RWPE2 (cell line): Measurements from ENCODE around the gene COTL1.
A peak's percentile ranks its signal among the peaks of the same experiment; 100 is the strongest.

Experiments
- ATAC-seq: fragments of 200-7000 bp; cut with Tn5 transposase; 3 replicates; pipeline ENCODE4 v1.9.1; 2021; ENCODE audit warnings: low read depth
- DNase-seq: peaks from one replicate; pipeline ENCODE4 v3.0.0-alpha.2; 2020; ENCODE audit warnings: low spot score
- H3K27ac ChIP-seq: fragments of 450-650 bp; 2 replicates; pipeline ENCODE4 v1.5.1; 2017; ENCODE audit warnings: mild to moderate bottlenecking; ENCODE audit not compliant: poor library complexity, severe bottlenecking
- H3K27me3 ChIP-seq: fragments of 250-450 bp; sonication (Bioruptor Pico); 2 replicates; pipeline ENCODE4 v1.5.1; 2021; ENCODE audit warnings: mild to moderate bottlenecking, moderate library complexity; ENCODE audit not compliant: insufficient read depth, poor library complexity, severe bottlenecking
- H3K36me3 ChIP-seq: fragments of 250-450 bp; sonication (Bioruptor Pico); 2 replicates; pipeline ENCODE4 v1.5.1; 2020; ENCODE audit warnings: low read depth, mild to moderate bottlenecking, moderate library complexity
- H3K4me1 ChIP-seq: fragments of 250-450 bp; sonication (Bioruptor Pico); 2 replicates; pipeline ENCODE4 v1.5.1; 2021; ENCODE audit warnings: mild to moderate bottlenecking, moderate library complexity; ENCODE audit not compliant: insufficient read depth, poor library complexity, severe bottlenecking
- H3K4me3 ChIP-seq: fragments of 250-450 bp; sonication (Bioruptor Pico); 2 replicates; pipeline ENCODE4 v1.5.1; 2021; ENCODE audit warnings: mild to moderate bottlenecking, moderate library complexity; ENCODE audit not compliant: severe bottlenecking
- H3K9me3 ChIP-seq: fragments of 250-450 bp; sonication (Bioruptor Pico); 2 replicates; pipeline ENCODE4 v1.5.1; 2021; ENCODE audit warnings: mild to moderate bottlenecking, moderate library complexity; ENCODE audit not compliant: severe bottlenecking
- CTCF ChIP-seq: fragments of 450-650 bp; IDR thresholded peaks from one replicate; pipeline ENCODE4 v1.5.1; 2017; ENCODE audit warnings: mild to moderate bottlenecking, moderate library complexity; ENCODE audit not compliant: poor library complexity, severe bottlenecking

The COTL1 gene

GRCh38 chr16:84603940-84604339 is 13.9 kb downstream of the COTL1 start:
- H3K9me3 ChIP-seq, result peaks cover 8% of the 10 kb centered on the region
- no peak for DNase-seq
- H3K27ac ChIP-seq, result peak overlapping the region; percentile 57

DNA sequence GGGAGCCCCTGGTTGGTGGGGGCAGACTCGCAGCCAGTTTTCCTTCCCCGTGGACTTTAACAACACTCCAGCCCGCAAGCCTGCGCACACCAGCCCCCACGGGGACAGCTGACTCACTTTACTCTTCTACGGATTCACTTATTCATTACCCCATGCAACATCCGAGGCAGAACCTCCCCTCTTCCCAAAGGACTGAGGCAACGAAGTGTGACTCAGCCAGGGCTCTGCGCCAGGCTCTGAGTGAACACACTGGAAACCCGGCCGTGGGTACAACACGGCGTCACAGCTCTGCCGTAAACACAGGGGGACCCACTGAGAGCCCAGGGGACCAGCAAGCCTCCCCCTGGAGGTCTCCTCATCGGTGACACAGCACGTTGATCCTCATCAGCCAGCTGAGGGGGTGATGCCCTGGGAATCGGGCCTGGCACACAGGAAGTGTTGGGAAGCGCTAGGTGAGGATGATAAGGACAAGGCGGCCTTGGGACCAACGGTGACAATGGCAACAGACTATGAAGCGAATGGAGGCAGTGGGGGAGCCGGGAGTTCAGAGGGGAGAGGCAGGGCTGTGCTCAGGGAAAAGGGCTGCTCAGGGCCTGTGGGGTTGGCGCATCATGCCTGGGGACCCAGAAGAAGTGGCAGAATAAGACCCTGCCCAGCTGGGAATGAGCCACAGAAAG is 14.6 kb downstream of the COTL1 start:
- Histone ChIP-seq H3K27me3 (no peaks in the 10 kb centered on the region), H3K9me3 (peaks cover 8% of the 10 kb centered on the region), H3K4me3 (no peak overlapping the region), H3K4me1 (peaks cover 22% of the 10 kb centered on the region), H3K27ac (peak overlapping the region; percentile 57), H3K36me3 (peaks cover 59% of the 10 kb centered on the region)
- no peak for TF ChIP-seq CTCF
- peak; percentile 93 for ATAC-seq
- DNase-seq, result peak; percentile 90

More at GRCh38 chr16:84603940-84604339, 13.9 kb downstream of the COTL1 start:
- Histone ChIP-seq H3K27me3 (no peaks in the 10 kb centered on the region), H3K4me3 (no peak overlapping the region), H3K4me1 (peaks cover 22% of the 10 kb centered on the region), H3K36me3 (peaks cover 61% of the 10 kb centered on the region)
- ATAC-seq, result no peak
- TF ChIP-seq CTCF, result no peak

GRCh38 chr16:84600343-84601229 is 17.3 kb downstream of the COTL1 start:
- Histone ChIP-seq H3K27ac (peak overlapping the region; percentile 57), H3K4me3 (no peak overlapping the region), H3K9me3 (peaks cover 4% of the 10 kb centered on the region), H3K36me3 (peaks cover 56% of the 10 kb centered on the region), H3K4me1 (peaks cover 22% of the 10 kb centered on the region), H3K27me3 (no peaks in the 10 kb centered on the region)
- DNase-seq (no peak), ATAC-seq (no peak)
- TF ChIP-seq CTCF, result no peak

DNA sequence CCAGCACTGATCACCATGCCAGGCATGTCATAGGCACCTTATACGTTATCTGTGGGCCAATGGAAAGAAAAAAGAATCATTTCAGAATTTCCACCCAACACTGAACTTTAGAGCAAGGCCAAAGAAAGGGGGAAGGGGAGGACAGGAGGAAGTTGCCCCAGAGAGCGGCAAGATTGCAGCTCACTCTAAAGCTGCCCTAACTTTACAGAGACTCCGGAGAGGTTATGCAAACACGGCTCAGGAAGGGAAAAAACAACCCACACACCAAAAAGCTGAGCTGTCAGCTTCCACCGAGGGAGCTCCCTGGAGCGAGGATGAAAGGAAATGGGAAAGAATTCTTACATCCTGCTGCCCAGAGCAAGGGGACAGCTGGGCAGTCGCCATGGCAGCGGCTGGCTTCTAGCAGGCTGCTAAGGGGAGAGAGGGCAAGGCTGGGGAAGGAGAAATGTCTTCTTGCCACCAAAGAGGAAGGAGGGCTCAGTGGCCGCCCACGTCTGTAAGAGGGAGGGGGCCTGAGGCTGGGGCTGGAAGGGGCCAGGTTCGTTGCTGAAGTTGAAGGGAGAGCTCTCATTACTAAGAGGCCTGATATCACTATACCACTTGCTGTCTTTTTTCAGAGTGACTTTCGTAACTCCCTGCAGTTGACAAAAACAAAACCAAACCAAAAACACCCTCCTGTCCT is 18.2 kb downstream of the COTL1 start:
- no peak overlapping the region for H3K27ac ChIP-seq
- no peak overlapping the region for H3K4me3 ChIP-seq
- no peaks in the 10 kb centered on the region for H3K9me3 ChIP-seq
- H3K4me1 ChIP-seq, result peaks cover 22% of the 10 kb centered on the region
- ATAC-seq (no peak), DNase-seq (no peak)
- no peaks in the 10 kb centered on the region for H3K27me3 ChIP-seq
- no peak for TF ChIP-seq CTCF
- peaks cover 60% of the 10 kb centered on the region for H3K36me3 ChIP-seq
